ENCODE data around the gene C1orf53.
A peak's percentile ranks its signal among the peaks of the same experiment; 100 is the strongest.
"Not testable (repeated sequence)": the region's sequence is repeated elsewhere in the genome, so short reads cannot be mapped to it uniquely, and the experiment has no call there.

Gene C1orf53

DNA sequence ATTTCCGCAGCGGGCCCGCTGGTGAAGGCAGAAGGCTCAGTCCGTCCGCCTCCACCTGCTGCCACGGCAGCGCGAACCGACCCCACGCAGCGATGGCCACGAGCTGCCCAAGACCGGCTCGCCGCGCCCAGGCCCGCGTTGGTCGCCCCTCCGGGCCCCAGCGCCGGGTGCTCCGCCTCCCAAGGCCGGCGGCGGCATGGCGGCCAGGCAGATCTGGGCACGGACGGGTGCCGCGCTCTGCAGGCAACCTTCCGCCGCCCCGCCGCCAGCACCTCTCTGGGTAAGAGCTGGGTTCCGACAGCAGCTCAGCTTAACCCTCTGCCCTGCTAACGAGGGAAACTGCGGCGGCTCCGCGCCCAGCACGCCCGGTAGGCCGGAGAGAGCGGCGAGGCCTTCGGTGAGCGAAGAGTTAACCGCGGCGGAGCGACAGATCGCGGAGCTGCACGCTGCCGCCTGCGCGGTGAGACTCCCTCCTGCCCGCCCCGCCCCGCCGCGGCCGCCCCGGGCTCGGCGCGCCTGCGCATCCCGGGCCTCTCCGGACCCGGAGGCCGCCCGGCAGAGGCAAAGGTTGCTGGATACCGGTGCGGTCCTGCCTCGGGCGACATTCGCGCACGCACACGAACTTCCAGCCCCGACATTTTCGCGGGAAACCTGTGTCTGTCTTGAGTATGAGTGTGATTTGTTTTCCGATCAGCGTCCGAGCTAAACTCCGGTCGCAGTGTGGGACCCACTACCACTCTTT lies at the start of gene C1orf53:
C1orf53 (plus strand) TSS at position 177 of the 742 bp plus-strand sequence; CDS start at position 197, 20 bp downstream.
- peak; percentile 93 for DNase-seq

DNA sequence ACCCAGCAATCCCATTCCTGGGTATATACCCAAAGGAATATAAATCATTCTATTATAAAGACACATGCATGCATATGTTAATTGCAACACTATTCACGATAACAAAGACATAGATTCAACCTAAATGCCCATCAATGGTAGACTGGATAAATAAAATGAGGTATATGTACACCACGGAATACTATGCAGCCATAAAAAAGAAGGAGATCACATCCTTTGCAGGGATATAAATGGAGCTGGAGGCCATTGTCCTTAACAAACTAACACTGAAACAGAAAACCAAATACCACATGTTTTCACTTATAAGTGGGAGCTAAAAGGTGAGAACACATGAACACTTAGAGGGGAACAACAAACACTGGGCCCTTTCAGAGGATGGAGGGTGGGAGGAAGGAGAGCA lies 46.7 kb upstream of the C1orf53 start:
- not testable (repeated sequence) for DNase-seq

DNA sequence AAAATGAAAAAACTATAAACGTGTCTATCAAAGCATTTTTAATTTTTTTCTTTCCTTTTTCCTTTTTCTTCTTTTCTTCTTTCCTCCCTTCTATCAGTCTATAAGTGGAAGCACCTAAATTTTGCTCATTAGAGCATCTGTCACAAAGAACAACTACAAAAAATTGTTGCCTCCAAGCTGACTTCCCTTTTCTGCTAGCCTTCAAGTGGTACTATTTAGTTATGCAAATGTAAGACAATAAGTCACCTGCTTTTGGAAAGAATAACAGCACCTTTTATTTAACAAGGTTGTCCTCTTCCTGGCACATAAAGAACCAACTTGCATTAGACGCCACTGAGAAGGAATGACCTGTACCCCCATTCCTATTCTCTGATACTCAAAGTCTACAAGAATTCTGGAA lies 45.0 kb upstream of the C1orf53 start:
- DNase-seq: no peak

DNA sequence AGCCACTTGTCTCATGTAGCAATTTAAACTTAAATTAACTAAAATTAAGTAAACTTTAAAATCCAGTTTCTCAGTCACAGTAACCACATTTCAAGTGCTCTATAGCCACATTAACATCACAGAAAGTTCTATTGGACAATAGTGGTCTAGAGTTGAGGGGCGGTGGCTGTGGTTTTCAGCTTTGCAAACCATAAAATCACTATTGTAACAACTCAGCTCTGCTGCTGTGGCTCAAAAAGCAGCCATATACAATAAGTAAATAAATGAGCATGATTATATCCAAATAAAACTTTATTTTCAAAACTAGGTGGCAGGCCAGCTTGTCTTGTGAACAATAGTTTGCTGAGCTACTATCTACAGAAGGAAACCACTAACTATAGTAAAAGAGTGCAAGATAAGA lies 43.4 kb upstream of the C1orf53 start:
- DNase-seq: no peak

DNA sequence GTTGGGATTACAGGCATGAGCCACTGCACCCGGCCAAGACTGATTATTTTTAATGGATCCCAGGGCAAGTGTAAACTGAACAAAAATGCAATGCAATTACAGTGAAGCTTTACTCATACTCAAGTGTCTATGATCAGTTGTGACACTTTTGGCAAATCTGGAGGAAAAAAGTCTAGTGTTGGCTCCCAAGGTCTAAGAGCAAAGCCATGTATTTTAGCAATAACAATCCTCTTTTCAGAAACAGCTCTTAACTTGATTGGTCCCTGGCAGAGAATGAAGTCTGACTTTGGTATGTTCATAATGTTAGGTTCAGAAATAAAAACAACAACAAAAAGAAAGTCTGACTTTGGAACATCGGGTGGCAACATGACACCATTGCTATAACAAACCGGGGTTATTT lies 40.2 kb upstream of the C1orf53 start:
- DNase-seq: no peak

DNA sequence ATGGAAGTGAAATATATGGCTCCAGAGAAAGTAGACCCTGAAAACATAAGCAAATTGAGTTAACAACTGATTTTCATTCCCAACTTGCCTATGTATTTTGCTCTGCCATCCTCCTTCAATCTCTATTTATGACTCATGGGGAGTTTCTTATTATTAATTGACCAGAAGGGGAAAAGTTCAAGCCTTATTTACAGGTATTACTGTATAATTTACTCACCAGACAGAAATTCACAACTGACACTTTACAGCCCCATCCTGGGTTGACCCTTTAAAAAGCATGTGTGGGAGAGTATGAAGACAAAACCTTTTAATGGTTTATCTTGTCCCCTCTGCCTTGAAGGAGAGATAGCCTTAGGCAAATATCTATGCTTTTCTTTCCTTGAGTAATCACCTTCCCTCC lies 39.8 kb upstream of the C1orf53 start:
- DNase-seq: no peak

DNA sequence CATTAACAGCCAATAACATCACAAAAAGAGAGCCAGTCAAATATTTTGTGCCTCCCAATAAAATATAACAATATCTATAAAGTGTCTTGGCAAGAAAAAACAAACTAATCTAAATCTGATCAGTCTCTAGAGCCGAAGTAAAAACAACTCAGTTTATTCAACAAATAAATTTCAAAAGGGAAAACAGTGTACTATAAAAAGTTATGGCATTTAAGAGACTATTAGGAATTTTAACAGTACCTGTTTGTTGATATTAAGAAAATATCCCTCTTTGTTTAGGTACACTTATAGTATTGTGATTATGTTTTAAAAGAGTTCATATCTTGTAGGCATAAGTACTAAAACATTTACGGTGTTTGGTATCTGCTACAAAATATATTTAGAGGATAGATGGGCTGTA lies 36.6 kb upstream of the C1orf53 start:
- DNase-seq: no peak

DNA sequence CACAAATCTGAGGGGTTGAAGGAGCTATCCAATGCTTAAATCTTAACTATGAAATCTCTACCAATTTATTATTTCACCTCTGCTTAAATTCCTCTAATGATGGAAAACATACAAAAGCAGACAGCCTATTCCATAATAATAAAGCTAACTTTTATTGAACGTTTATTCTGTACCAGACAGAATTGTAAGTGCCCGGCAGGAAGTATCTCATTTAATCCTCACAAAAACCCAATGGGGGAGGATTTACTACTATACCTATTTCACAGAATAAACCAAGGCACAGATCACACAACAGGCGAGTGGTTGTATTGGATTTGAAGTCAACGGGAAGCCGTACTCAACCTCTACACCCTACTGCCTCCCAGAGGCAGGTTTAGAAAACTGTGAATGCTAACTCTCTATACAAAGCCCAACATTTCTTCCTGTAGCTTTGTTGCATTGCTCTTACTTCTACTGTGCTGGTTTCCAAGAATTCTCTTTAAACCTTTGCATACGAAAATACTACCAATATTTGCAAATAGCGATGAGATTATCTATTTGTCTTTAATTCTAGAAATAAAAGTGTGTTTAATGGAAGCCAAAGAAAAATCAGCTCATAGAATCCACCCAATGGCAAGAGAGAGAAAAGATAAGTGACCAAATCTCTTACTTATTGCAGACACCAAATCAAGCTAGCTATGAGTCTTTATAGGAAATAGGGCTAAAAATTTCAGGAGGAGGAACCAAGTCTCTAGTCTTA lies 33.5 kb upstream of the C1orf53 start:
- peak; percentile 63 for DNase-seq

DNA sequence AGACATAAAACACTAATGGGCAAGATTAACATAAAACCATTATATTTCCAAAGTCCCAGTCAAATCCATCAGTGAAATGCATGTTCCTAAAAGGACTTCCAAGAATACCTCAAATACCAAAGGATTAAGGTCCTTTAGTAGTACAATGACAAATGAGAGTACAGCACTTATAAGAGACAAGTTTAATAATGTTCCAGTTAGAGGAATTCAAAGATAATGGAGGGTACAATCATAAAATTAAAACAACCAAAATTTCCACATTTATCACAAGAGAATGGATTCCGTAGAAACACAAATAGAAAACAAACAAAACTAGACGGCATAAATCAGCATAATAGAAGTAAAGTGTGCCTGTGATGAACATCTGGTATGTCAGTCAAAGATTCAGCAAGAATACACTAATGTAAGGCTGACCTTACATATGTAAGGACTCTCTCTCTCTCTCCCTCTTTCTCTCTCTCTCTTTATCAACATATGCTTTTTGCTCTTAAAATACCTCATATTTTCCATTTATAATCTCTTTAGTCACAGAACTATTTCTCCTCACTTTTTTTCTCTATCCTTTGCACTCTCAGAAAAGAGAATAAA lies 32.8 kb upstream of the C1orf53 start:
- DNase-seq: no peak

DNA sequence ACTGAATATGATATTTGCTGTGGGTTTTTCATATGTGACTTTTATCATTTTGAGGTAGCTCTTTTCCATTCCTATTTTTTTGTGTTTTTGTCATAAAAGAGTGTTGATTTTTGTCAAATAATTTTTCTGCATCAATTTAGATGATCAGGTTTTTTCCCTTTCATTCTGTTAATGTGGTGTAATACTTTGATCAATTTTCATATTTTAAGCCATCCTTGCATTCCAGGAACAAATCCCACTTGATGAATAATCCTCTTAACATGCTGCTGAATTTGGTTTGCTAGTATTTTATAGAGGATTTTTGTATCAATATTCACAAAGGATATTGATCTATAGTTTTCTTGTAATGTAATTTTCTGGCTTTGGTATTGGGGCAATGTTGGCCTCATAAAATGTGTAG lies 25.5 kb upstream of the C1orf53 start:
- no peak for DNase-seq

DNA sequence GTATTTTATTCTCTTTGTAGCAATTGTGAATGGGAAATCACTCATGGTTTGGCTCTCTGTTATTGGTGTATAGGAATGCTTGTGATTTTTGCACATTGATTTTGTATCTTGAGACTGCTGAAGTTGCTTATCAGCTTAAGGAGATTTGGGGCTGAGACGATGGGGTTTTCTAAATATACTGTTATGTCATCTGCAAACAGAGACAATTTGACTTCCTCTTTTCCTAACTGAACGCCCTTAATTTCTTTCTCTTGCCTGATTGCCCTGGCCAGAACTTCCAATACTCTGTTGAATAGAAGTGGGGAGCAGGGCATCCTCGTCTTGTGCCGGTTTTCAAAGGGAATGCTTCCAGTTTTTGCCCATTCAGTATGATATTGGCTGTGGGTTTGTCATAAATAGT lies 22.0 kb upstream of the C1orf53 start:
- DNase-seq: not testable (repeated sequence)

DNA sequence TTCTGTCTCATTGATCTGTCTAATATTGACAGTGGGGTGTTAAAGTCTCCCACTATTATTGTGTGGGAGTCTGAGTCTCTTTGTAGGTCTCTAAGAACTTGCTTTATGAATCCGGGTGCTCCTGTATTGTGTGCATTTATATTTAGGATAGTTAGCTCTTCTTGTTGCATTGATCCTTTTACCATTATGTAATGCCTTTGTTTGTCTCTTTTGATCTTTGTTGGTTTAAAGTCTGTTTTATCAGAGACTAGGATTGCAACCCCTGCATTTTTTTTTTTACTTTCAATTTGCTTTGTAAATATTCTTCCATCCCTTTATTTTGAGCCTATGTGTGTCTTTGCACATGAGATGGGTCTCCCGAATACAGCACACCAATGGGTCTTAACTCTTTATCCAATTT lies 20.2 kb upstream of the C1orf53 start:
- DNase-seq: not testable (repeated sequence)

DNA sequence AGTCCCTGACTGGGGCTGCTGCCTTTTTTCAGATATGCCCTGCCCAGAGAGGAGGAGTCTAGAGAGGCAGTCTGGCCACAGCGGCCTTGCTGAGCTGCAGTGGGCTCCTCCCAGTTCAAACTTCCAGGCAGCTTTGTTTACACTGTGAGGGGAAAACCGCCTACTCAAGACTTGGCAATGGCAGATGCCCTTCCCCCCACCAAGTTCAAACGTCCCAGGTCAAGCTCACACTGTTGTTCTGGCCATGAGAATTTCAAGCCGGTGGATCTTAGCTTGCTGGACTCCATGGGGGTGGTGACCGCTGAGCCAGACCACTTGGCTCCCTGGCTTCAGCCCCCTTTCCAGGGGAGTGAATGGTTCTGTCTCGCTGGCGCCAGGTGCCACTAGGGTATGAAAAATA lies 18.3 kb upstream of the C1orf53 start:
- DNase-seq: peak; percentile 64

DNA sequence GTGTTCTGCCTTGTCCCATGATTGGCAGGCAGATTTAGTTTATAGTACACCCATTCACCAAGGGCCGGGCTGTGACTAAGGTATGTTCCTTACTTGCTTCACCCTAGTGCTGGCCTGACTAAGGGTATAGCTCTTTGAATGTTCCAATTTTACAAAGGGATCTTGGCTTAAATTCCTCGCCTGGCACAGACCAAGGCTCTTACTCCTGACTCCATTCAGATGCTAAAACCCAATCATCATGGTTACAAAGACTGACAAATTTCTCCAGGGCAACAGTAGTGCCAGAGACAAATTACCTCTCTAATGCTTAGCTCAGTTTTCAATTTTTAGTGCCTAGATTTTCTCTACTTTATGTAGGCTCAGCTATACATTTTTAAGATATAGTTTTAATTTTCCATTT lies 11.5 kb upstream of the C1orf53 start:
- no peak for DNase-seq

DNA sequence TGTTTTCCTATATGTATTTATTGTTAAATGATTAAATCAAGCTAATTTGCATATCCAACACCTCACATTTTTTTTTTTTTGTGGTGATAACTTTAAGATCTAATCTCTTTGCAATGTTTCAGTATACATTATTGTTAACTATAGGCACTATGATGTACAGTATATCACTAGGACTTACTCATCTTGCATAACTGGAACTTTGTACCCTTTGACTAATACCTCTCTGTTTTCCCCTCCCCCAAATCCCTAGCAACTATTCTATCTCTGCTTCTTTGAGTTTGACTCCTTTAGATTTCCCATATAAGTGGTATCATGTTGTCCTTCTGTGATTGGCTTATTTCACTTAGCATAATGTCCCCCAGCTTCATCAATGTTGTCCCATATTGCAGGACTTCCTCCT lies 9.7 kb upstream of the C1orf53 start:
- no peak for DNase-seq

DNA sequence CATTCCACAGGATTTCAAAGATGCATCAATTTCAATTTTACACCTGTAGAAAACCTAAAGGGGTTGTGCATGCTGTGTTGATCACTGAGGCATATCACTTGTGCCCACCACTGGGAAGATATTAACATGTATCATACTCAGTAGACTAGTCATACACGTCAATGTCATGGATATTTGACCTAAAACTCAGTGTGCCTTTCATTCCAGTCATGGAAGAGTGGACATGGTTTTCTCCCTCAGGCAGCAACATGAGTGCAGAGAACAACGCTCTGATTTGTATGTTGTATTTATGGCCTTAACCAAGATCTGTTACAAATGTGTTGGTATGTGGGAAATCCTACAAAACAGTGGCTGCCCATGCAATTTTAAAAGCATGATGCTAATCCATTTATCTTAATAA lies 6.1 kb upstream of the C1orf53 start:
- DNase-seq: no peak

DNA sequence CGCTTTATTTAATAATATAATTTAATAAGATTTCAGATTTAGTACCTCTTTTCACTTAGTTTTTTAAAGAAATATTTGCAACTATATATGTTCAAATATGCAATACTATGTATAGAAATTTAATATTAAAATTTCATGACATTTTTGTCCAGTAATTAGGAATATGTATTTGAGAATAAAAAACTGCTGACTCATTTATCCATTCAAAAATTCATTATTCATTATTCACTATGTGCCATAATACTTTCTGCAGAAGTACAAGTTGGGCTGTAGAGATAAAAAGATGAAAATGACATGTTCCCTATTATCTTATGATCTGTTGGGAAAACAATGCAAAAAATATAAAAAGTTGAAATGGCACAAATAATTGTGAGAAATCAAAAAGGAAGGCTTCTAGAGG lies 3.4 kb upstream of the C1orf53 start:
- DNase-seq: no peak

DNA sequence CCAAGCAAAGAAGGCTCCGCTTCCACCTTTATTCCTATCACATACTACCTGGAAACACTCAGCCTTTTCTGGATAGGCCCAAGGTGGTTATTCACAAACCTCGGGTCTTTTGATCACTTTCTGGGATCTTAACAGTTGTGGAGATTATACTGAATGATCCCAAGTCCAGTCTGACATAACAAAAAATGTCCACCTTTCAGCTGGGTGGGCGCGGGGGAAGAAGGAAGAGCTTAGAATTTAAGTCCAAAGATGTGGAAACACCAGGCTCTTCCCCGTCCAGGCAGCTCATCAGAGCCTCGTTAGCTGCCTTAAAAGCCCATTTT lies 338 bp upstream of the C1orf53 start:
- no peak for DNase-seq

DNA sequence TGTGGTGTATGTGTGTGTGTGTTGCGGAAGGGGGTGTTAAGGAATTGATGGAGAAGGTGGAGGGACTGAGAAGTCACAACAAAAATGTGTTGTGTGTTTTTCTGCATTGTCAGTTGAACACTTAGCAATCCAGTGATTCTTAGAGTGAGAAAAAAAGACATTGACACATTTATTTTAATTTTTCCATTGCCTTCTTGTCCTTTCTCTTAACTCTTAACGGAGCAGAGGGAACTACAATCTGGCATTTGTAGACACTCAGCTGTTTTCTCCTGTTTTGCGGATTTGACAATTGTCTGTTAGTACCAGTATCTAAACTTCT lies 725 bp downstream of the C1orf53 start:
- no peak for DNase-seq

DNA sequence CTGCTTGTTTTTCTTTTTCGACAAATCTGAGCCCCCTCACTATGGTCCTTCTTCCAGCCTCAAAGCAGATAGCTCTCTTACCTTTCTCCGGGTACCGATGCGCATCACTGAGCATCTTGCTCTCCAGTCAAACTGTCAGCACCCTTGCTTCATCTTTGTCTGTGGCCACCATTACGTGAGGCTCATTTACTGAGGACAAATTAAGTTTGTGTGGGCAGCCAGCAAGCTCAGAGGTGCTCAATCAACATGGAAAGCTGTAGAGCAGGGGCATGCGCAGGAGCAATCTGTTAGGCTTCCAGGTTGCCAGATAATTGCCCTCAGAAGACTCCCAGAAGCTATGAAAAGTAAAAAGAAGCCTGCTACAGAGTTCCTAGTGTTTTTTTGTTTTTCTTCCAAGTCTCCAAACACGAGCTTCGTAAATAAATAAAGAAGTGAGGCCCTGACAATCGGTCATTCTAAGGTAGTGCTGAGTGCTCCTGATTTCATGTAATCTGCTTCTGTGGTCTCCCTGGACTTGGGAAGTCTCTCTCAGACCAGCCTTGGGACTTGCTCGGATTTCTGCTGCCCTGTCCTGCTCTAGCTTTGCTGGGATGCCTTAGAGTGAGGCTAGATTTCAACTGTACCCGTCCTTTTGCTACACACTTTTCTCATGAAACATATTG lies 1.8 kb downstream of the C1orf53 start:
- no peak for DNase-seq

DNA sequence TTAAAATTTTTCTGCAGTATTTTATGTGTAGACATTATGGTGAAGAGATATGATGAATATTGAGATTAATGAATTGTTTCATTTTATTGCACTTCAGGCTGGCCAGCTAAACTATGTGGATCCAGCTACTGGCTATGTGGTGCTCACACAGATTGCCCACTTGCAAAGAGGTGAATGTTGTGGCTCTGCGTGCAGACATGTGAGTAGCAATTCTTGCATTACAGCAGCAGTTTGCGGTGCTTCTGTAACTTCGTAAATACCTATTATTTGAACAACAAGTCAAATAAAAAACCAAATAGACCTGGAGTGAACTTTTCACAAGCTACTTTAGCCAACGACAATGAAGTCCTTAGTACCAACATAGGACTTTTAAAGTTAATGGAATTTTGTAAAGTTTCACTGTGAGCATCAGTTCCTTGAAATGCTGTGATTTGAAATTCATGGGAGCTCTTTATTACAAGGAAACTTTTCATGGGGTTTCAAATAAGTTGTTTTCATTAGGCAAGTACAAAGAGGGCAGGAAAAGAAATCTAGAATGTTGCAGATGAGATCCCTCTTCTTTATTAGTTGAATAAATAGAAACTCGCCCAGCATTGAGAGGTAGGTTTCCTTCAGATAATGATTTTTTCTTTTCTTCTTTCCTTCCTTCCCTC lies 3.4 kb downstream of the C1orf53 start:
- DNase-seq: no peak

DNA sequence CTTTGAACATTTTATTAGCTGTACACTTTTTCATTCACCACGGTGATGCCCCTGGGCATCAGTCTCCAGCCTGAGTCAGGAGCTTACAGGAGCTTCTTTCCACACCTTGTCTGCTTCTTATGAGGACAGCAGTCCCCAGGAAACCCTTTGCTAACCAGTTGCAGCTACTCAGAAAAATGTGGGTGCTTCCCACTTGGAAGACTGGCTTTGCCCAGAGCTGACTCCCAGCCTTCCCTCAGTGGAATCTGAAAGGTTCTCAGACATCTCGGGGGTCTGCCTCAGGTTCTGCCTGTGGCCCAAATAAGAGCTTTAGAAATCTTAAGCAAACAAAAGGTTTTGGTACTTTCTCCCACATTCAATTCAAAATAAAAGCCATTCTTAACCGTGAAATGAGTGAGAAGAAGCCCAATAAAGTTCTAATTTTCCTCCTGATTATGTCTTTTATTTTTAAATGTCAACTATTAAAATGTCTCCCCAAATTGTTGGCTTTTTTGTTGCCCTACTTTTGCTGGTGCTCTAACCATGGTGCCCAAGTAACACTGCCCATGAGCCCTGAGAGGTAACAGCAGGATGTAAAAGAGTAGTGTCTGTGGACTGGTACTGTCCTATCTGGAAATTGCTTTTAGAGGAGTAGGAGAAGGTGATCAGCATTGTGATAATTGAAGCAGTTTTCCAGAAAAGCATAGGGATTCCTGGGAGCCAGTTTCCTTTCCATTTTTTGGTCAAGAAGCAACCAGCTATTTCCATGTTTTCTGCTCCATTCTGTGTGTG lies 5.6 kb downstream of the C1orf53 start:
- no peak for DNase-seq

Measured in islet precursor cell (in vitro differentiated cells).